Measurements from ENCODE around the gene MSL1.

The MSL1 gene

DNA sequence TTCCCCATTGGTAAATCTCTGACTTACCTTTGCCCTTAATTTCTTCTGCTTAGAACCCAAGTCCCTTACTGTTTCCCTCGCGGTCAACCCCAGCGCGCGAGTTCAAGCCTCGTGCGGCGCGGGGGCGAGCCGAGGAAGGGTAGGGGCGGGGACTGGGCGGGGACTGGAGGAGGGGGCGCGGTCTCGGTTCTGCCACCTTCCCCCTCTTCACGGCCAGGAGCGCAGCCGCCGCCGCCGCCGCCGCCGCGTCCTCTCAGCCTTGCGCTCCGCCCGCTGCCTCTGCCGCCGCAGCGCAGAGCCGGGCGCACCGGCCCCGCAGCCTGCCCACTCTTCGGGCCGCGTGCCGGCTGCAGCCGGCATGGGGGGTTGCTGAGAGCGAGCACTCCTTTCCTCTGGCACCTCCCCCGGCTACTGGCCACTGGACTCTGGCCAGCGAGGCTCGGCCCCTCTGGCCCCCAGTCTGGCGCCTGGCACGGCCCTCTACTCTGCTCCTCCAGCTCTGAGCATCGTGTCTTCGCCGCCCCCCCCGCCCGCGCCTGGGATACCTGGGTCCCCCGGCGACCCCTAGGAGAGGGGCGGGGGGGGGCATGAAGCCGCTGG, 55.6 kb downstream of the MSL1 start, which contains the start of gene RAPGEFL1:
RAPGEFL1 (plus strand) TSS at position 196 of the 600 bp plus-strand sequence; CDS start at position 588, 392 bp downstream.
- peaks cover 13% of the 10 kb centered on the region for H3K4me1 ChIP-seq (ENCODE audit: control insufficient read depth, insufficient read depth, low read length, poor library complexity, severe bottlenecking)
- no peaks in the 10 kb centered on the region for H3K9me3 ChIP-seq (ENCODE audit: control insufficient read depth, low read length)
- H3K27ac ChIP-seq (ENCODE audit: insufficient read depth, low read length, poor library complexity, severe bottlenecking): no peak within 1 kb of the TSS
- peaks cover 2% of the 10 kb centered on the region for H3K36me3 ChIP-seq (ENCODE audit: control insufficient read depth, insufficient read depth, low read length)
- no peaks in the 10 kb centered on the region for H3K27me3 ChIP-seq (replicated peaks; ENCODE audit: control insufficient read depth, insufficient read depth, low read length, poor library complexity, severe bottlenecking)
- peak; percentile 69 to 73 (median 70) for DNase-seq
- H3K4me3 ChIP-seq (ENCODE audit: insufficient read depth, low read depth, low read length, poor library complexity, severe bottlenecking): peak within 1 kb of the TSS; percentile 69

DNA sequence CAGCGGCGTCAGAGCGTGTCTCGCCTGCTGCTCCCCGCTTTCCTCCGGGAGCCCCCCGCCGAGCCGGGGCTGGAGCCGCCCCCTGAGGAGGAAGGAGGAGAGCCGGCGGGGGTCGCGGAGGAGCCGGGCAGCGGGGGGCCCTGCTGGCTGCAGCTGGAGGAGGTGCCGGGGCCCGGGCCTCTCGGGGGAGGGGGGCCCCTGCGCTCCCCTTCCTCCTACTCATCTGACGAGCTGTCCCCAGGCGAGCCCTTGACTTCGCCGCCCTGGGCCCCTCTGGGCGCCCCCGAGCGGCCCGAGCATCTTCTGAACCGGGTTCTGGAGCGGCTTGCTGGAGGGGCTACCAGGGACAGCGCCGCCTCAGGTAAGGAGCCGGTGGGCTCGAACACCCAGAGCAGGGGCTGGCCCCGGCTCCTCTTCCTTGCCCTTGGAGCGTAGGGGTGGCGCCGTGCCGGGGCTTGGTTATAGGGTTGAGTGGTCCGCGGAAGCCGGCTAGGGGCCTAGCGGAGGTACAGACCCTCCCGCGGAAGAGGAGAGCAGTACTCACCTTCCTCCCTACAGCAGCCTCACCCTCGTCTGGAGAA, 56.3 kb downstream of the MSL1 start:
- H3K27ac ChIP-seq (ENCODE audit: insufficient read depth, low read length, poor library complexity, severe bottlenecking): no peak overlapping the region
- H3K9me3 ChIP-seq (ENCODE audit: control insufficient read depth, low read length): no peaks in the 10 kb centered on the region
- no peaks in the 10 kb centered on the region for H3K27me3 ChIP-seq (replicated peaks; ENCODE audit: control insufficient read depth, insufficient read depth, low read length, poor library complexity, severe bottlenecking)
- H3K36me3 ChIP-seq (ENCODE audit: control insufficient read depth, insufficient read depth, low read length): no peaks in the 10 kb centered on the region
- peak overlapping the region; percentile 69 for H3K4me3 ChIP-seq (ENCODE audit: insufficient read depth, low read depth, low read length, poor library complexity, severe bottlenecking)
- no peak for DNase-seq
- H3K4me1 ChIP-seq (ENCODE audit: control insufficient read depth, insufficient read depth, low read length, poor library complexity, severe bottlenecking): peaks cover 13% of the 10 kb centered on the region

DNA sequence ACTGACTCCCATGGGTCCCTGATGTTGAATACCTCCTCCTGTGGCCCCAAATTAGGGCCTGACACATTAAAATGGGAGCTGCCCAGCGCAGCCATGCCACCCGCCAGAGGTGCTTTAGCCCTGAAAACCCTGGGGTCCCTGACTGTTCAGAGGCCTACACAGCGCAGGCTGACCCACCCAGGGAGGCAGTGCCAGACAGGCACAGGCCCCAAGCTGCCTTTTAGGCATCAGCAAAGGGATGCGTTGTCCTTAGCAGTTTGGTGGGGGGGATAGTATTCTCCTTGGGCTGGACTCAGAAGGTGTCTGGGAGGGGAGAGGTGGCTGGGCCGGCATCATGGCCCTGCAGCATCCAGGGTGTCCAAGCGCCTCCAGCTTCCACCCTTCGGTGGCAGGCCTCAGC, 56.9 kb downstream of the MSL1 start:
- Histone ChIP-seq H3K4me1 (ENCODE audit: control insufficient read depth, insufficient read depth, low read length, poor library complexity, severe bottlenecking) (peaks cover 13% of the 10 kb centered on the region), H3K4me3 (ENCODE audit: insufficient read depth, low read depth, low read length, poor library complexity, severe bottlenecking) (no peak overlapping the region), H3K9me3 (ENCODE audit: control insufficient read depth, low read length) (no peaks in the 10 kb centered on the region), H3K36me3 (ENCODE audit: control insufficient read depth, insufficient read depth, low read length) (no peaks in the 10 kb centered on the region), H3K27ac (ENCODE audit: insufficient read depth, low read length, poor library complexity, severe bottlenecking) (no peak overlapping the region), H3K27me3 (replicated peaks; ENCODE audit: control insufficient read depth, insufficient read depth, low read length, poor library complexity, severe bottlenecking) (no peaks in the 10 kb centered on the region)
- DNase-seq: no peak

DNA sequence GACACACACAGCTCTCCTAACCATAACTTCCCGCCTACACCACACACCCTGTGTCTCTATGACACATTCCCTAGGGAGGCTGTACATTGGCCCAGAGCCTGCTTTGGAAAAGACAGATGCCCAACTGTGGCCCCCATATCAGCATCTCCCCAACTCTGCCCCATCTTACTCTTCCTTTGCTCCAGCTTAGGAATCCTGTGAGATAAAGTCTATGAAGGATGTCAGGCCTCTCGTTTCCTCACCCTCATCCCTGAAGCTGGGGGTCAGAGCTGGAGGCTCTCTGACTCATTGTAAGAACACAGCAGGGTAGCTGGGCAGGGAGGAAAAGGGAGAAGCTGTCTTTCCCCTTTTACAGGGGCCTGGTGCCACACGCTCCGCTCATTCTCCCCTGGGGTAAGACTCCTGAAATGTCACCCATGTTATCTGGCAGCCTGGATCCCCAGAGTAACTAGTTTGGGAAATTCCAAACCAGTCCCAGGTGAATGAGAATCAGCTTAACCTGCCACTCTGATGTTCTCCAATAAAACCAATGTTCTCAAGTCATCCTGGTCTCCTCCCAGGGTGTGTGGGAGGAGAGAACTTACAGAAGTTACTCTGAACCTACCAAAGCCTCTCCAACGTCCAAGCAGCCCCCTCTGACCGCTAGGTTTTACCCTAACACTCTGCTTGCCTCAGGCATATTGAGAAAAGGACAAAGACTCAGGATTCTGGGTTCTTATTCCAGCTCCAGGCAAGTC, 58.3 kb downstream of the MSL1 start:
- H3K4me3 ChIP-seq (ENCODE audit: insufficient read depth, low read depth, low read length, poor library complexity, severe bottlenecking): no peak overlapping the region

DNA sequence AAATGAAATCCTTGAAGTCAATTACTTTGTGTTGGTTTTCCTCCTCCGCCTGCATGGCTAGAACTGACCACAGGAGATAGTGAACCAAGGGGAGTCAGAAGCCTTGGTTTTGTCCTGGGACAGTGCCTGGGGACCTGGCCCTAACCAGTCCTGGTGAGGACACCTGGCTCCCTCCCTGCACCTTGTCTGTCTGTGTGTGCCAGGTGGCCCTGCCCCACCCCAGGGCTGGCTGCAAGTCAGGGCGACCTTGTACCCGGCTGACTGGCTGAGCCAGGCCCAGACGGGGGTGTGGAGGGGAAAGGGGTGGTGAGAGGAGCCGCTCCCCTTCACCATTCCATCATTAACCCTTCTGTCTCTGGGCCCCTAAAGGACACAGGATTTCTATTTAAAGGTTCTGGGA, 58.9 kb downstream of the MSL1 start:
- no peak overlapping the region for H3K27ac ChIP-seq (ENCODE audit: insufficient read depth, low read length, poor library complexity, severe bottlenecking)
- no peak overlapping the region for H3K4me3 ChIP-seq (ENCODE audit: insufficient read depth, low read depth, low read length, poor library complexity, severe bottlenecking)

More for the DNA sequence above, 58.3 kb downstream of the MSL1 start:
- H3K9me3 ChIP-seq (ENCODE audit: control insufficient read depth, low read length): no peaks in the 10 kb centered on the region
- no peaks in the 10 kb centered on the region for H3K36me3 ChIP-seq (ENCODE audit: control insufficient read depth, insufficient read depth, low read length)
- DNase-seq: no peak
- H3K27me3 ChIP-seq (replicated peaks; ENCODE audit: control insufficient read depth, insufficient read depth, low read length, poor library complexity, severe bottlenecking): no peaks in the 10 kb centered on the region
- H3K4me1 ChIP-seq (ENCODE audit: control insufficient read depth, insufficient read depth, low read length, poor library complexity, severe bottlenecking): peaks cover 13% of the 10 kb centered on the region
- no peak overlapping the region for H3K27ac ChIP-seq (ENCODE audit: insufficient read depth, low read length, poor library complexity, severe bottlenecking)

DNA sequence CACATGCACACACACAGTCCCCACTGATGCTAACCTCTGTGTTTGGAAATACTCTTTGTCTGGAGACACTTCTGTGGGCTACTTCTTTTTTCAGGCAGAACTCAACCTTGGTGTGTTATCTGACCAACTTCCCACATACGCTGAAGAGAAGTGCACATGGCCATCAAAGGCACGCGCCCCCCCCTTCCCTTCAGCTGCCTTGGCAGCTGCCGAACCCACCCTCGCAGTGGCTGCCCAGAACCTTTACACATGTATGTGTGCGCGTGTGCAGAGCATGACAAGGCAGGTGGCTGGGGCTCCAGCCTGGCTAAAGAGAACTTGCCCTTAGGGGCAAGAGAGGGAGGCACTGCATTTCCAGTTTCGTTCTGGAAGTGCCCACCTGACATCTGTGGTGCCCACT, 59.4 kb downstream of the MSL1 start:
- Histone ChIP-seq H3K27ac (ENCODE audit: insufficient read depth, low read length, poor library complexity, severe bottlenecking) (no peak overlapping the region), H3K36me3 (ENCODE audit: control insufficient read depth, insufficient read depth, low read length) (no peaks in the 10 kb centered on the region), H3K27me3 (replicated peaks; ENCODE audit: control insufficient read depth, insufficient read depth, low read length, poor library complexity, severe bottlenecking) (no peaks in the 10 kb centered on the region), H3K4me3 (ENCODE audit: insufficient read depth, low read depth, low read length, poor library complexity, severe bottlenecking) (no peak overlapping the region), H3K9me3 (ENCODE audit: control insufficient read depth, low read length) (no peaks in the 10 kb centered on the region), H3K4me1 (ENCODE audit: control insufficient read depth, insufficient read depth, low read length, poor library complexity, severe bottlenecking) (peaks cover 13% of the 10 kb centered on the region)
- no peak for DNase-seq

More for the DNA sequence above, 58.9 kb downstream of the MSL1 start:
- H3K4me1 ChIP-seq (ENCODE audit: control insufficient read depth, insufficient read depth, low read length, poor library complexity, severe bottlenecking): peaks cover 13% of the 10 kb centered on the region
- H3K9me3 ChIP-seq (ENCODE audit: control insufficient read depth, low read length): no peaks in the 10 kb centered on the region
- H3K27me3 ChIP-seq (replicated peaks; ENCODE audit: control insufficient read depth, insufficient read depth, low read length, poor library complexity, severe bottlenecking): no peaks in the 10 kb centered on the region
- H3K36me3 ChIP-seq (ENCODE audit: control insufficient read depth, insufficient read depth, low read length): no peaks in the 10 kb centered on the region
- no peak for DNase-seq

DNA sequence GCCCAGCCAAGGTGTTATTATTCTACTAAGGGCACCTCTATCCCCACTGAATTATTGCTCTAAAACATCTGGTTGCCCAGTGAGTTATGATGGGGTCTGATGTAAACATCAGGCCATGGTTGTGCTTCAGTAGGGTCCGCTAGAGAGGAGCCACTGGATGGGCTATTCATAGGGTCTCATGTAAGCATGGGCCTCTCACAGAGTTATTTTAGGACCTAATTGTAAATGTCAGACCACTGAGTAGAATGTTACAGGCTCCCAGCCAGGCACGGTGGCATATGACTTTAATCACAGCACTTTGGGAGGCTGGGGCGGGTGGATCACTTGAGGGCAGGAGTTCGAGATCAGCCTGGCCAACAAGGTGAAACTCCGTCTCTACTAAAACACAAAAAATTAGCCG, 60.8 kb downstream of the MSL1 start:
- H3K36me3 ChIP-seq (ENCODE audit: control insufficient read depth, insufficient read depth, low read length): no peaks in the 10 kb centered on the region
- peaks cover 7% of the 10 kb centered on the region for H3K4me1 ChIP-seq (ENCODE audit: control insufficient read depth, insufficient read depth, low read length, poor library complexity, severe bottlenecking)
- H3K4me3 ChIP-seq (ENCODE audit: insufficient read depth, low read depth, low read length, poor library complexity, severe bottlenecking): no peak overlapping the region
- H3K27ac ChIP-seq (ENCODE audit: insufficient read depth, low read length, poor library complexity, severe bottlenecking): no peak overlapping the region
- no peaks in the 10 kb centered on the region for H3K27me3 ChIP-seq (replicated peaks; ENCODE audit: control insufficient read depth, insufficient read depth, low read length, poor library complexity, severe bottlenecking)
- H3K9me3 ChIP-seq (ENCODE audit: control insufficient read depth, low read length): no peaks in the 10 kb centered on the region
- DNase-seq: no peak
